H9 (cell line): ENCODE measurements around the gene PTPRN2. TPM values are rescaled to one million over a fixed set of nuclear protein-coding genes. Genes with fewer than 3 reads are reported as not detected.

ENCODE experiments used
- DNase-seq: peaks from one replicate; pipeline ENCODE4 v3.0.0-alpha.2; 2017
- H2AFZ ChIP-seq: one replicate; pipeline ENCODE4 v1.6.1; 2013; ENCODE audit warnings: mild to moderate bottlenecking, low read length, control low read depth, moderate library complexity
- H2AK5ac ChIP-seq: 2 replicates; pipeline ENCODE4 v1.6.1; 2013; ENCODE audit warnings: low read length, control low read depth, mixed read lengths; ENCODE audit not compliant: insufficient read length
- H2BK120ac ChIP-seq: one replicate; pipeline ENCODE4 v1.6.1; 2013; ENCODE audit warnings: low read depth, mild to moderate bottlenecking, low read length, control low read depth, inconsistent platforms; ENCODE audit not compliant: poor library complexity, severe bottlenecking
- H2BK12ac ChIP-seq: 2 replicates; pipeline ENCODE4 v1.6.1; 2013; ENCODE audit warnings: low read length, control low read depth, mixed read lengths, low read depth; ENCODE audit not compliant: insufficient read length
- H2BK15ac ChIP-seq: 2 replicates; pipeline ENCODE4 v1.6.1; 2013; ENCODE audit warnings: low read depth, low read length, control low read depth
- H2BK20ac ChIP-seq: one replicate; pipeline ENCODE4 v1.6.1; 2013; ENCODE audit warnings: low read depth, mild to moderate bottlenecking, low read length, control low read depth, inconsistent platforms; ENCODE audit not compliant: poor library complexity, severe bottlenecking
- H2BK5ac ChIP-seq: 2 replicates; pipeline ENCODE4 v1.6.1; 2013; ENCODE audit warnings: low read length, control low read depth, mixed read lengths; ENCODE audit not compliant: insufficient read length
- H3K14ac ChIP-seq: 2 replicates; pipeline ENCODE4 v1.6.1; 2013; ENCODE audit warnings: low read length, control low read depth; ENCODE audit not compliant: insufficient read depth
- H3K18ac ChIP-seq: 2 replicates; pipeline ENCODE4 v1.6.1; 2013; ENCODE audit warnings: low read depth, mild to moderate bottlenecking, mixed read lengths, low read length, control low read depth; ENCODE audit not compliant: insufficient read length
- H3K23ac ChIP-seq: 2 replicates; pipeline ENCODE4 v1.6.1; 2013; ENCODE audit warnings: low read length, control low read depth, mixed read lengths, low read depth; ENCODE audit not compliant: insufficient read length
- H3K23me2 ChIP-seq: 2 replicates; pipeline ENCODE4 v1.6.1; 2013; ENCODE audit warnings: low read depth, mild to moderate bottlenecking, mixed read lengths, low read length, control low read depth; ENCODE audit not compliant: insufficient read length, poor library complexity, severe bottlenecking
- H3K27ac ChIP-seq: 2 replicates; pipeline ENCODE4 v1.5.1; 2013; ENCODE audit warnings: low read length, control low read depth, mixed read lengths, low read depth; ENCODE audit not compliant: insufficient read length
- H3K27me3 ChIP-seq: 2 replicates; pipeline ENCODE4 v1.6.1; 2013; ENCODE audit warnings: low read length, control low read depth, inconsistent platforms; ENCODE audit not compliant: insufficient read depth
- H3K4ac ChIP-seq: 2 replicates; pipeline ENCODE4 v1.6.1; 2013; ENCODE audit warnings: low read depth, mild to moderate bottlenecking, control low read depth, inconsistent platforms, low read length, moderate library complexity
- H3K4me1 ChIP-seq: 2 replicates; pipeline ENCODE4 v1.6.1; 2013; ENCODE audit warnings: low read length, control low read depth, inconsistent platforms; ENCODE audit not compliant: insufficient read depth
- H3K4me2 ChIP-seq: 2 replicates; pipeline ENCODE4 v1.6.1; 2013; ENCODE audit warnings: low read length, control low read depth, mixed read lengths; ENCODE audit not compliant: insufficient read length, insufficient read depth
- H3K56ac ChIP-seq: 2 replicates; pipeline ENCODE4 v1.6.1; 2013; ENCODE audit warnings: low read depth, mild to moderate bottlenecking, mixed read lengths, low read length, control low read depth; ENCODE audit not compliant: insufficient read length
- H3K79me1 ChIP-seq: 2 replicates; pipeline ENCODE4 v1.6.1; 2013; ENCODE audit warnings: low read depth, mild to moderate bottlenecking, moderate library complexity, low read length, control low read depth, inconsistent platforms; ENCODE audit not compliant: insufficient read depth, poor library complexity, severe bottlenecking
- H3K79me2 ChIP-seq: 2 replicates; pipeline ENCODE4 v1.6.1; 2013; ENCODE audit warnings: low read length, control low read depth, inconsistent platforms; ENCODE audit not compliant: insufficient read depth
- H3K9ac ChIP-seq: 2 replicates; pipeline ENCODE4 v1.6.1; 2013; ENCODE audit warnings: low read length, control low read depth, mixed read lengths; ENCODE audit not compliant: insufficient read length; ENCODE audit errors: extremely low read depth
- H3K9me3 ChIP-seq: one replicate; pipeline ENCODE4 v1.6.1; 2013; ENCODE audit warnings: low read depth, low read length, inconsistent platforms; ENCODE audit not compliant: control insufficient read depth
- H3T11ph ChIP-seq: one replicate; pipeline ENCODE4 v1.6.1; 2013; ENCODE audit warnings: mild to moderate bottlenecking, low read length, control low read depth, inconsistent platforms
- H4K20me1 ChIP-seq: one replicate; pipeline ENCODE4 v1.6.1; 2013; ENCODE audit not compliant: control insufficient read depth, insufficient read length, insufficient read depth
- H4K5ac ChIP-seq: 2 replicates; pipeline ENCODE4 v1.6.1; 2013; ENCODE audit warnings: low read depth, mild to moderate bottlenecking, mixed read lengths, low read length, control low read depth; ENCODE audit not compliant: insufficient read length
- H4K8ac ChIP-seq: replicated peaks from 2 replicates; pipeline ENCODE4 v1.6.1; 2013; ENCODE audit warnings: low read length, control low read depth, mixed read lengths, low read depth; ENCODE audit not compliant: insufficient read length
- H4K91ac ChIP-seq: 2 replicates; pipeline ENCODE4 v1.6.1; 2013; ENCODE audit warnings: low read depth, mild to moderate bottlenecking, moderate library complexity, mixed read lengths, low read length, control low read depth; ENCODE audit not compliant: insufficient read length
- H3K27ac Mint-ChIP-seq, 3 experiments: 2 replicates in 2 of 3; 3 replicates in 1 of 3; pipeline ENCODE4 v1.8.0; 2020 to 2021; ENCODE audit warnings: mixed read lengths in 3 of 3, mild to moderate bottlenecking in 1 of 3, moderate library complexity in 1 of 3
- H3K27me3 Mint-ChIP-seq: 2 replicates; pipeline ENCODE4 v1.8.0; 2021; ENCODE audit warnings: low read depth, mild to moderate bottlenecking, moderate library complexity, mixed read lengths
- H3K36me3 Mint-ChIP-seq, 3 experiments: 2 replicates in 2 of 3; 3 replicates in 1 of 3; pipeline ENCODE4 v1.8.0; 2020 to 2021; ENCODE audit warnings: low read depth in 3 of 3, mixed read lengths in 3 of 3; ENCODE audit not compliant: insufficient read depth in 1 of 3
- H3K4me1 Mint-ChIP-seq, 2 experiments: 2 replicates each; pipeline ENCODE4 v1.8.0; 2020; ENCODE audit warnings: mixed read lengths in 2 of 2
- H3K4me3 Mint-ChIP-seq, 2 experiments: 2 replicates in 1 of 2; 3 replicates in 1 of 2; pipeline ENCODE4 v1.8.0; 2020 to 2021; ENCODE audit warnings: mild to moderate bottlenecking in 2 of 2, mixed read lengths in 2 of 2, moderate library complexity in 1 of 2
- H3K9me3 Mint-ChIP-seq, 2 experiments: 2 replicates in 1 of 2; 3 replicates in 1 of 2; pipeline ENCODE4 v1.8.0; 2020; ENCODE audit warnings: mild to moderate bottlenecking in 2 of 2, mixed read lengths in 2 of 2, moderate library complexity in 1 of 2
- WGBS: extraction: QIAGEN DNeasy Blood & Tissue Kit; methylation state at CpG from one replicate; pipeline ENCODE4 v1.1.7; 2013; ENCODE audit warnings: missing lambda C conversion rate, low lambda C conversion rate, mixed read lengths; ENCODE audit not compliant: insufficient read length; ENCODE audit errors: extremely low coverage; 5-methylcytosine and 5-hydroxymethylcytosine counted together
- total RNA-seq: library from RNA; stranded (reverse); gene quantifications from 2 replicates; pipeline ENCODE4 v1.2.1, GENCODE V29; 2021
- TF ChIP-seq, protein P1 (sequence below): fragments of 200-600 bp; sonication (generic); conservative IDR thresholded peaks from 3 replicates; pipeline ENCODE4 v1.8.0; 2021; ENCODE audit warnings: antibody characterized with exemption, mild to moderate bottlenecking

Gene PTPRN2
- total RNA-seq, 1 experiment from 2014 or later, result 5.2 TPM

DNA sequence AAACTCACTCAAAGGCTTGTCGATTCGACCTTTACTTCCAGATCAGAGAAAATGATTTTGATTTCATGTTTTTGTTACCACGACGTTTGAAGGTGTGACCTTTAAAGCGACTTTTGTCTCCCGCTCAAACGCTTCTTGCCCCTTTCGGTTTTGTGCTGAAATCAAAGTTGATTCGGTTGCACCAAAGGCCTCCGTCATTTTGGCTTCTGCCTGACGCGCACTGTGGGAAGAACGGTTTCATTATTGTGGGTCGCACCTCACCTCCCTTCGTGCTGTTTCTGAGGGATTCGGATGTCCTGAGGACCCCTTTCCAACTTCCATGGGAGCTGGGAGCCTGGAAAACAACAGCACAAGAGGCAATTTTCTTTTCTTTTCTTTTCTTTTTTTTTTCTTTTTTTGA lies 1073.9 kb downstream of the PTPRN2 start:
- no peak overlapping the region for H2AK5ac ChIP-seq
- TF ChIP-seq, protein P1, sequence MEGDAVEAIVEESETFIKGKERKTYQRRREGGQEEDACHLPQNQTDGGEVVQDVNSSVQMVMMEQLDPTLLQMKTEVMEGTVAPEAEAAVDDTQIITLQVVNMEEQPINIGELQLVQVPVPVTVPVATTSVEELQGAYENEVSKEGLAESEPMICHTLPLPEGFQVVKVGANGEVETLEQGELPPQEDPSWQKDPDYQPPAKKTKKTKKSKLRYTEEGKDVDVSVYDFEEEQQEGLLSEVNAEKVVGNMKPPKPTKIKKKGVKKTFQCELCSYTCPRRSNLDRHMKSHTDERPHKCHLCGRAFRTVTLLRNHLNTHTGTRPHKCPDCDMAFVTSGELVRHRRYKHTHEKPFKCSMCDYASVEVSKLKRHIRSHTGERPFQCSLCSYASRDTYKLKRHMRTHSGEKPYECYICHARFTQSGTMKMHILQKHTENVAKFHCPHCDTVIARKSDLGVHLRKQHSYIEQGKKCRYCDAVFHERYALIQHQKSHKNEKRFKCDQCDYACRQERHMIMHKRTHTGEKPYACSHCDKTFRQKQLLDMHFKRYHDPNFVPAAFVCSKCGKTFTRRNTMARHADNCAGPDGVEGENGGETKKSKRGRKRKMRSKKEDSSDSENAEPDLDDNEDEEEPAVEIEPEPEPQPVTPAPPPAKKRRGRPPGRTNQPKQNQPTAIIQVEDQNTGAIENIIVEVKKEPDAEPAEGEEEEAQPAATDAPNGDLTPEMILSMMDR, result no peak
- Mint-ChIP-seq H3K27ac (no peak overlapping the region), H3K36me3 (peaks cover 0 to 3% (median 0%) of the 10 kb centered on the region in 3 experiments; a peak in 1 of 7 replicates), H3K27me3 (peaks cover 86% of the 10 kb centered on the region), H3K4me3 (no peak overlapping the region), H3K4me1 (peaks cover 6 to 10% of the 10 kb centered on the region in 2 experiments; a peak in 3 of 4 replicates), H3K9me3 (peaks cover 0 to 7% of the 10 kb centered on the region in 2 experiments; a peak in 2 of 5 replicates)
- no peak overlapping the region for H3K4me2 ChIP-seq
- no peak overlapping the region for H2BK20ac ChIP-seq
- H3K4me1 ChIP-seq, result no peaks in the 10 kb centered on the region
- no peak overlapping the region for H2BK5ac ChIP-seq
- no peak overlapping the region for H4K8ac ChIP-seq
- H2AFZ ChIP-seq, result no peak overlapping the region
- no CpG with 5 or more reads among the region's 16 CpGs for WGBS
- H3K56ac ChIP-seq, result no peak overlapping the region
- H2BK120ac ChIP-seq, result no peak overlapping the region
- H3K4ac ChIP-seq, result no peak overlapping the region
- no peak overlapping the region for H4K91ac ChIP-seq
- no peak overlapping the region; the same call in 1 of the 2 replicates for H3K14ac ChIP-seq
- no peak overlapping the region for H3K23ac ChIP-seq
- no peak overlapping the region for H3T11ph ChIP-seq
- H3K79me1 ChIP-seq, result no peaks in the 10 kb centered on the region
- H3K27me3 ChIP-seq, result no peaks in the 10 kb centered on the region
- H3K23me2 ChIP-seq, result no peaks in the 10 kb centered on the region
- no peak overlapping the region for H3K18ac ChIP-seq
- H3K27ac ChIP-seq, result no peak overlapping the region
- H4K20me1 ChIP-seq, result no peaks in the 10 kb centered on the region
- H2BK12ac ChIP-seq, result no peak overlapping the region
- no peak overlapping the region for H4K5ac ChIP-seq
- H3K79me2 ChIP-seq, result no peaks in the 10 kb centered on the region
- no peak overlapping the region for H2BK15ac ChIP-seq
- H3K9ac ChIP-seq, result no peak overlapping the region
- DNase-seq, result no peak
- no peaks in the 10 kb centered on the region for H3K9me3 ChIP-seq
